GM12878 (cell line): ENCODE measurements around the gene PFKFB1. TPM values are rescaled to one million over a fixed set of nuclear protein-coding genes. Genes with fewer than 3 reads are reported as not detected.

ENCODE experiments used
- ATAC-seq: fragments of 200-7000 bp; cut with Tn5 transposase; 3 replicates; pipeline ENCODE4 v1.9.1; 2020; ENCODE audit warnings: mild to moderate bottlenecking, moderate library complexity
- Bru-seq: library from RNA; stranded (reverse); fragments of 400-500 nt; gene quantifications from one replicate; lab custom pipeline; 2021; lab: Mats Ljungman, UMichigan
- BruChase-seq, 2 experiments: library from RNA; stranded (reverse); fragments of 400-500 nt; gene quantifications; one replicate each; lab custom pipeline; 2021; lab: Mats Ljungman, UMichigan
- BruUV-seq: library from RNA; stranded (reverse); fragments of 400-500 nt; replicated peaks from 2 replicates; lab custom pipeline; 2021; lab: Mats Ljungman, UMichigan
- CTCF ChIA-PET: fragments of 300-600 bp; sonication (Branson Sonifier 250); formaldehyde crosslinking; extraction: SDS; loops from one replicate; lab custom pipeline; 2021; ENCODE audit warnings: inconsistent platforms; lab: Yijun Ruan, JAX
- POLR2A ChIA-PET: fragments of 350-600 bp; formaldehyde crosslinking; extraction: SDS; loops from one replicate; lab custom pipeline; 2021; ENCODE audit warnings: inconsistent platforms; lab: Charles Lee
- RAD21 ChIA-PET: fragments of 300-600 bp; sonication (Branson Sonifier 250); formaldehyde crosslinking; loops from one replicate; lab custom pipeline; 2023; ENCODE audit warnings: antibody characterized with exemption; ENCODE audit not compliant: unreplicated experiment; lab: Charles Lee
- SMC1A ChIA-PET: fragments of 300-600 bp; sonication (Branson Sonifier 250); formaldehyde crosslinking; loops from one replicate; lab custom pipeline; 2023; ENCODE audit not compliant: unreplicated experiment, uncharacterized antibody; lab: Charles Lee
- DNase-seq: peaks from one replicate; pipeline ENCODE4 v3.0.0-alpha.2; 2011; ENCODE audit warnings: low read depth, low spot score
- FAIRE-seq: peaks from 3 replicates; lab custom pipeline; 2011; peaks lifted over from hg19 to GRCh38; lab: Jason Lieb, UNC
- H2AFZ ChIP-seq: 2 replicates; pipeline ENCODE4 v1.6.0; 2011; ENCODE audit warnings: low read depth, low read length, control low read depth; ENCODE audit not compliant: control insufficient read depth
- H3K27ac ChIP-seq: 2 replicates; pipeline ENCODE4 v1.5.1; 2011; ENCODE audit warnings: control low read depth; ENCODE audit not compliant: control insufficient read depth, insufficient read depth
- H3K27me3 ChIP-seq, 2 experiments: replicated peaks in 1 of 2; 2 replicates each; pipeline versions ENCODE4 v1.6.0 to v1.6.1; 2011; ENCODE audit warnings: low read length in 1 of 2; ENCODE audit not compliant: control insufficient read depth in 2 of 2, insufficient read depth in 2 of 2
- H3K36me3 ChIP-seq, 2 experiments: 2 replicates each; pipeline ENCODE4 v1.5.1; 2011; ENCODE audit warnings: low read length in 1 of 2; ENCODE audit not compliant: control insufficient read depth in 2 of 2, insufficient read depth in 2 of 2
- H3K4me1 ChIP-seq: 2 replicates; pipeline ENCODE4 v1.6.1; 2011; ENCODE audit warnings: mild to moderate bottlenecking, low read length, moderate library complexity, mixed read lengths; ENCODE audit not compliant: control insufficient read depth, insufficient read depth
- H3K4me2 ChIP-seq: 2 replicates; pipeline ENCODE4 v1.6.0; 2011; ENCODE audit warnings: control low read depth; ENCODE audit not compliant: control insufficient read depth, insufficient read depth
- H3K4me3 ChIP-seq: fragments of 200-600 bp; sonication (generic); 2 replicates; pipeline ENCODE4 v1.5.1; 2016
- H3K79me2 ChIP-seq: 2 replicates; pipeline ENCODE4 v1.6.0; 2011; ENCODE audit warnings: low read length; ENCODE audit not compliant: control insufficient read depth, insufficient read depth
- H3K9ac ChIP-seq: 2 replicates; pipeline ENCODE4 v1.8.0; 2011; ENCODE audit warnings: low read length, control low read depth, mixed read lengths; ENCODE audit not compliant: control insufficient read depth, insufficient read depth
- H3K9me3 ChIP-seq: replicated peaks from 3 replicates; pipeline ENCODE4 v1.5.1; 2011; ENCODE audit warnings: mild to moderate bottlenecking, low read length; ENCODE audit not compliant: control insufficient read depth, insufficient read depth
- H4K20me1 ChIP-seq: 2 replicates; pipeline ENCODE4 v1.6.0; 2011; ENCODE audit not compliant: control insufficient read depth, insufficient read depth
- CBFB ChIP-seq: IDR thresholded peaks from 2 replicates; pipeline ENCODE4 v1.6.1; 2016; ENCODE audit warnings: antibody characterized with exemption, low read depth
- CBX5 ChIP-seq: sonication (generic); IDR thresholded peaks from 2 replicates; pipeline ENCODE4 v1.6.1; 2016; ENCODE audit warnings: low read depth, moderate library complexity, mild to moderate bottlenecking, inconsistent platforms
- DPF2 ChIP-seq: fragments of 450-650 bp; IDR thresholded peaks from 2 replicates; pipeline ENCODE4 v1.6.1; 2017; ENCODE audit warnings: mild to moderate bottlenecking
- ETV6 ChIP-seq, 2 experiments: fragments of 450-650 bp in 1 of 2; IDR thresholded peaks in 1 of 2; conservative IDR thresholded peaks in 1 of 2; 2 replicates each; pipeline ENCODE4 v1.6.1; 2014; ENCODE audit warnings: antibody characterized with exemption in 1 of 2, borderline replicate concordance in 1 of 2, low read depth in 1 of 2, mild to moderate bottlenecking in 1 of 2, moderate library complexity in 1 of 2
- IKZF1 ChIP-seq: fragments of 450-650 bp; conservative IDR thresholded peaks from 2 replicates; pipeline ENCODE4 v1.6.1; 2017; ENCODE audit warnings: antibody characterized with exemption, mild to moderate bottlenecking
- MTA3 ChIP-seq: IDR thresholded peaks from 2 replicates; pipeline ENCODE4 v1.6.1; 2012; ENCODE audit warnings: low read length, inconsistent platforms, borderline replicate concordance
- NFXL1 ChIP-seq: fragments of 450-650 bp; IDR thresholded peaks from 2 replicates; pipeline ENCODE4 v1.6.1; 2017; ENCODE audit warnings: antibody characterized with exemption, mild to moderate bottlenecking, borderline replicate concordance
- RB1 ChIP-seq: fragments of 450-650 bp; formaldehyde crosslinking; IDR thresholded peaks from 2 replicates; pipeline ENCODE4 v1.6.1; 2017; ENCODE audit warnings: mild to moderate bottlenecking, borderline replicate concordance
- RCOR1 ChIP-seq: conservative IDR thresholded peaks from 2 replicates; pipeline ENCODE4 v1.6.1; 2012; ENCODE audit warnings: low read depth, low read length, improper control_type of control experiment
- SMARCA5 ChIP-seq: fragments of 450-650 bp; IDR thresholded peaks from 2 replicates; pipeline ENCODE4 v1.6.1; 2017; ENCODE audit warnings: mild to moderate bottlenecking
- TAF1 ChIP-seq: IDR thresholded peaks from 2 replicates; pipeline ENCODE4 v1.6.1; 2011; ENCODE audit warnings: mild to moderate bottlenecking, low read depth, low read length, borderline replicate concordance
- YY1 ChIP-seq: IDR thresholded peaks from 2 replicates; pipeline ENCODE4 v1.6.1; 2011; ENCODE audit warnings: low read depth, mild to moderate bottlenecking, low read length
- whole genome bisulfite sequencing: methylation state at CpG from one replicate; pipeline ENCODE4 v1.1.6; 2016; ENCODE audit warnings: low lambda C conversion rate; ENCODE audit not compliant: insufficient replicate concordance, insufficient coverage; ENCODE audit errors: missing lambda C conversion rate; 5-methylcytosine and 5-hydroxymethylcytosine counted together
- in situ Hi-C: fragments of 300-500 bp; cut with MboI; formaldehyde crosslinking; loops from 9 replicates; pipeline ENCODE4 v1.14.3; 2018; ENCODE audit warnings: mixed read lengths
- intact Hi-C: fragments of 100-400 bp; cut with micrococcal nuclease; formaldehyde crosslinking; loops from one replicate; pipeline ENCODE4 v1.14.2; 2022; ENCODE audit not compliant: unreplicated experiment
- long read RNA-seq, 2 experiments: library from polyadenylated mRNA; unstranded; transcript quantifications; one replicate each; pipeline ENCODE4 v2.0.0, GENCODE V29; 2019 to 2020
- polyA minus RNA-seq, 3 experiments: library from RNA; depleted of rRNA, polyadenylated mRNA; stranded (reverse); fragments of >200 nt; gene quantifications; 2 replicates each; pipeline ENCODE4 v1.2.3, GENCODE V29; 2011
- polyA plus RNA-seq, 11 experiments: library from polyadenylated mRNA; depleted of rRNA in 4 of 11; unstranded in 6 of 11; stranded (reverse) in 5 of 11; fragments of >200 nt; fragmentation: Nextera tagmentation in 4 of 11; fragmentation: Illumina TruSeq in 1 of 11; extraction: Ambion mirVana in 4 of 11; extraction: Trizol in 1 of 11; gene quantifications; 1 replicate in 1 of 11; 2 replicates in 10 of 11; pipeline versions ENCODE4 v1.2.1 to v1.2.3, GENCODE V29; 2011 to 2016; ENCODE audit warnings: inconsistent platforms in 2 of 11, missing spikeins in 2 of 11, low read depth in 1 of 11
- total RNA-seq, 4 experiments: library from RNA; depleted of rRNA in 3 of 4; stranded (reverse); fragments of >200 nt in 3 of 4; fragmentation: Illumina TruSeq in 1 of 4; extraction: Trizol in 1 of 4; gene quantifications; 2 replicates each; pipeline versions ENCODE4 v1.2.1 to v1.2.3, GENCODE V29; 2013 to 2021
- TF ChIP-seq, protein P1 (sequence below): fragments of 450-650 bp; IDR thresholded peaks from 2 replicates; pipeline ENCODE4 v1.6.1; 2016; ENCODE audit warnings: mild to moderate bottlenecking
- TF ChIP-seq, protein P2 (sequence below): fragments of 450-650 bp; IDR thresholded peaks from 2 replicates; pipeline ENCODE4 v1.6.1; 2017; ENCODE audit warnings: mild to moderate bottlenecking

PFKFB1 gene
- 0.40 and 0.42 TPM in 2 replicates for total RNA-seq (2013; cell fraction: nucleolus; rRNA removed)
- total RNA-seq (2014; rRNA removed) (0.11 and 0.45 TPM in 2 replicates), total RNA-seq (2014; rRNA removed; fragmentation: Illumina TruSeq; extraction: Trizol) (0.27 and 0.41 TPM in 2 replicates), total RNA-seq (2021) (0.35 and 0.38 TPM in 2 replicates), polyA plus RNA-seq (2011; rRNA removed) (0.43 and 0.48 TPM in 2 replicates), polyA plus RNA-seq (2014; fragmentation: Illumina TruSeq; extraction: Trizol) (0.44 and 1.00 TPM in 2 replicates), polyA plus RNA-seq (2014; fragmentation: Nextera tagmentation; extraction: Ambion mirVana) (under 1 TPM; 0.23 to 0.33 TPM), polyA plus RNA-seq (2014; rRNA removed) (0.34 and 0.35 TPM in 2 replicates), polyA plus RNA-seq (2016; fragmentation: Nextera tagmentation; extraction: Ambion mirVana) (under 1 TPM; 0.13 to 0.59 TPM), polyA minus RNA-seq (2011; rRNA and poly(A)+ RNA removed) (0.21 and 0.29 TPM in 2 replicates), Bru-seq, nascent RNA (percentile 31 among the genes with signal in this experiment), BruChase-seq, experiment 1, labeled RNA remaining after a 6-hour chase (percentile 28 among the genes with signal in this experiment), BruChase-seq, experiment 2, labeled RNA remaining after a 2-hour chase (percentile 33 among the genes with signal in this experiment)
- 0.45 TPM for polyA plus RNA-seq (2011; ENCODE audit: low read depth)
- 0.30 and 0.34 TPM in 2 replicates for polyA plus RNA-seq (2011; cell fraction: cytosol; rRNA removed)
- polyA plus RNA-seq (2011; cell fraction: nucleus; rRNA removed): 0.86 and 1.5 TPM in 2 replicates
- 0.58 and 0.62 TPM in 2 replicates for polyA plus RNA-seq (2012)
- polyA minus RNA-seq (2011; cell fraction: cytosol; rRNA and poly(A)+ RNA removed): not detected in 2 replicates
- 0.36 TPM in 1 of 2 replicates, not detected in the other for polyA minus RNA-seq (2011; cell fraction: nucleus; rRNA and poly(A)+ RNA removed)
- long read RNA-seq, experiment 1: 0 reads
- long read RNA-seq, experiment 2, partial matches to known transcripts: 0 of 2 reads
- long read RNA-seq, experiment 2, other reads (novel, unspliced or antisense): 2 of 2 reads

DNA sequence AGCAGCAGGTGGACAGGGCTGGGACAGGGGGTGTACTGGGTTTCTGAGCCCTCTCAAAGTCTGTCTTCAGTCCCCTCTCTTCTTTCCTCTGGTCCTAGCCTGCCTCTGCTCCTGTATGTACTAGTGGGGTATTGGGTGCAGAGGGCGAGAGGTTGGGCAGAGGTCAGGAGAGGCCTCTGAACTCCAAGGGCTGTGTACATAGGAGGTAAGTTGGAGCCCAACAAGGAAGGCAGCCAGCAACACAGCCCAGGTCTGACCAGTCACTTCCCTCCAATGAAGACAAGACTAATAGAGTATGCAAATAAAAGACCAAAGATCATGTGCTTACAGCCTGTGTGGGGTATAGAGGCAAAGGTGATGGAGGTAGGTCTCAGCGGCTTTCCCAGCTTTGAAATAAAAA, at the start of gene PFKFB1:
TSS of gene PFKFB1 (minus strand) at position 90 of the 400 bp plus-strand sequence. CDS start 181 bp downstream, outside the sequence.
- ChIA-PET SMC1A (no interaction called here), RAD21 (no interaction called here), POLR2A (no interaction called here), CTCF (no interaction called here)
- Histone ChIP-seq H3K27me3 (no peaks in the 10 kb centered on the region), H3K4me1 (no peaks in the 10 kb centered on the region; the same call in 1 of the 2 replicates), H3K9ac (no peak within 1 kb of the TSS), H3K9me3 (no peaks in the 10 kb centered on the region), H3K4me2 (no peak within 1 kb of the TSS), H3K27ac (no peak within 1 kb of the TSS), H3K79me2 (no peaks in the 10 kb centered on the region), H2AFZ (0 out of 2 replicates have a peak within 1 kb of the TSS, but pooled peaks have one; percentile 7), H3K4me3 (no peak within 1 kb of the TSS), H3K36me3 (no peaks in the 10 kb centered on the region), H4K20me1 (no peaks in the 10 kb centered on the region)
- BruUV-seq: no TSS peak
- intact Hi-C loops (no loop called here), in situ Hi-C loops (no loop called here)
- no peak for ATAC-seq
- 34% methylated on average over 2 of the region's 2 CpGs for WGBS
- no peak for DNase-seq
- TF ChIP-seq RCOR1: no peak
- TF ChIP-seq ETV6 (conservative IDR thresholded peaks at IDR 0.05 in 1 of 2, IDR thresholded peaks at IDR 0.05 in 1 of 2; ENCODE audit: borderline replicate concordance in 1 of 2, low read depth in 1 of 2): no peak
- no peak for TF ChIP-seq IKZF1
- TF ChIP-seq, protein P1, sequence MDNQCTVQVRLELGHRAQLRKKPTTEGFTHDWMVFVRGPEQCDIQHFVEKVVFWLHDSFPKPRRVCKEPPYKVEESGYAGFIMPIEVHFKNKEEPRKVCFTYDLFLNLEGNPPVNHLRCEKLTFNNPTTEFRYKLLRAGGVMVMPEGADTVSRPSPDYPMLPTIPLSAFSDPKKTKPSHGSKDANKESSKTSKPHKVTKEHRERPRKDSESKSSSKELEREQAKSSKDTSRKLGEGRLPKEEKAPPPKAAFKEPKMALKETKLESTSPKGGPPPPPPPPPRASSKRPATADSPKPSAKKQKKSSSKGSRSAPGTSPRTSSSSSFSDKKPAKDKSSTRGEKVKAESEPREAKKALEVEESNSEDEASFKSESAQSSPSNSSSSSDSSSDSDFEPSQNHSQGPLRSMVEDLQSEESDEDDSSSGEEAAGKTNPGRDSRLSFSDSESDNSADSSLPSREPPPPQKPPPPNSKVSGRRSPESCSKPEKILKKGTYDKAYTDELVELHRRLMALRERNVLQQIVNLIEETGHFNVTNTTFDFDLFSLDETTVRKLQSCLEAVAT: no peak
- TF ChIP-seq YY1: no peak
- TF ChIP-seq, protein P2, sequence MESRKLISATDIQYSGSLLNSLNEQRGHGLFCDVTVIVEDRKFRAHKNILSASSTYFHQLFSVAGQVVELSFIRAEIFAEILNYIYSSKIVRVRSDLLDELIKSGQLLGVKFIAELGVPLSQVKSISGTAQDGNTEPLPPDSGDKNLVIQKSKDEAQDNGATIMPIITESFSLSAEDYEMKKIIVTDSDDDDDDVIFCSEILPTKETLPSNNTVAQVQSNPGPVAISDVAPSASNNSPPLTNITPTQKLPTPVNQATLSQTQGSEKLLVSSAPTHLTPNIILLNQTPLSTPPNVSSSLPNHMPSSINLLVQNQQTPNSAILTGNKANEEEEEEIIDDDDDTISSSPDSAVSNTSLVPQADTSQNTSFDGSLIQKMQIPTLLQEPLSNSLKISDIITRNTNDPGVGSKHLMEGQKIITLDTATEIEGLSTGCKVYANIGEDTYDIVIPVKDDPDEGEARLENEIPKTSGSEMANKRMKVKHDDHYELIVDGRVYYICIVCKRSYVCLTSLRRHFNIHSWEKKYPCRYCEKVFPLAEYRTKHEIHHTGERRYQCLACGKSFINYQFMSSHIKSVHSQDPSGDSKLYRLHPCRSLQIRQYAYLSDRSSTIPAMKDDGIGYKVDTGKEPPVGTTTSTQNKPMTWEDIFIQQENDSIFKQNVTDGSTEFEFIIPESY: no peak
- no peak for TF ChIP-seq MTA3
- no peak for TF ChIP-seq CBX5
- TF ChIP-seq NFXL1: no peak
- TF ChIP-seq RB1: no peak
- no peak for TF ChIP-seq CBFB
- no peak for TF ChIP-seq SMARCA5
- TF ChIP-seq DPF2: no peak
- no peak for TF ChIP-seq TAF1
- FAIRE-seq: no peak
